HG03460 (cell line): ENCODE data around the gene HDAC4.

ENCODE experiments used
- ATAC-seq: cut with Tn5 transposase; IDR thresholded peaks from one replicate; pipeline ENCODE4 v1.9.1; 2021; ENCODE audit not compliant: unreplicated experiment

HDAC4 gene

DNA sequence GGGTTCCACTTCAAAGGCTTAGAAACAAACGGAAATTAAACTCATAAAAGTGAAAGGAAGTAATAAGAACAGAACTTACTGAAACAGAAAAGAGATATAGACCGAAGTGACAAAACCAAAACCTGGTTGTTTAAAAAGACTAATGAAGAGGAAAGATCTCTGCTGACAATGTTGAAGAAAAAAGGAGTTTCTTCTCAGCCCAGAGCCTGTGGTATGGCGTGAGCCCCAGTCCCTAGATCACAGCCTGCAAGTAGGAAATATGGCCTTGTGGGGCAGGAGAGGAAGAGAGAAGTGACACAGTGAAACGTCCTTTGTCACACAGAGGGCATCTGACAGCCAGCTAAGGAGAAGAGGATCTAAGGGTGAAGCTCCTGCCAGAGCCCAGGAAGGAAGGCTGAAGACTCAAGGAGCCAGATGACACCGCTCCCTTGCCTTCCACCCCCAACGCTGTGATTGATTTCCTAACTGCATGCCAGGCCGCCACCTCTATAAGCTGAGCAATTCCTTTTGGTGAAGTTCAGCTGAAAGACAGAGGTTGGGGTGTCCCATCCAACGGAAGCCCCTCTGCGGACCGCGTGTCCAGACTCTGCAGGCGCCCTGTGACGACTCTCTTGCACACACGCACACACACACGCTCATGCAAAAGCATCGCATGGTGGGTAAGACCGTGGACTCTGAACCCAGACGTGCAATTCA is 141.1 kb downstream of the HDAC4 start:
- ATAC-seq = peak; percentile 54

DNA sequence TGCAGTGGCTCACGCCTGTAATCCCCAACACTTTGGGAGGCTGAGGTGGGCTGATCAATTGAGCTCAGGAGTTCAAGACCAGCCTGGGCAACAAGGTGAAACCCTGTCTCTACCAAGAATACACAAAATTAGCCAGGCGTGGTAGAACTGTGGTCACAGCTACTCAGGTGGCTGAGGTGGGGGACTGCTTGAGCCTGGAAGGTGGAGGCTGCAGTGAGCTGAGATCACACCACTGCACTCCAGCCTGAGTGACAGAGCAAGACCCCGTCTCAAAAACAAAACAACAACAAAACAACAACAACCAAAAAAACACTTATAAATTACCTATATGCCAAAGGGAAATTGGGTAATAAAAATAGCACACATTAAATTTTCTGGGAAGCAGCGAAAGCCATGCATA is 141.6 kb downstream of the HDAC4 start:
- ATAC-seq = peak; percentile 60

DNA sequence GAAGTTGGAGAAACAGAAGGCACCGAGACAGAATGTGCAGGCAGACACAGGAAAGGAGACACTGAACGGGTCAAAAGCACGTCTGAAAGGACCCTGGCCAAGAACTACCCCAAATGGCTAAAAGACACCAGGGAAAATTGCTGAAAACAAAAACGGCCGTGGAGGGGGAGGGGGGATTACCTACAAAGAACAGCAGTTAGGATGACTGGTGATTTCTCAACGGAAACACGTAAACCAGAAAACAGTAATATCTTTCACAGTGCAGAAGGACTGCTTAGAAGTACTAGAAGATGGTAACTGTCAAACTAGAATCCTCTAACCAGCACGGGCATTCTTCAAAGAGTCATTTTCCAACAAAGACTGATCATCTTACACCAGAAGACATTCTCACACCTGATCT is 142.6 kb downstream of the HDAC4 start:
- no peak for ATAC-seq

DNA sequence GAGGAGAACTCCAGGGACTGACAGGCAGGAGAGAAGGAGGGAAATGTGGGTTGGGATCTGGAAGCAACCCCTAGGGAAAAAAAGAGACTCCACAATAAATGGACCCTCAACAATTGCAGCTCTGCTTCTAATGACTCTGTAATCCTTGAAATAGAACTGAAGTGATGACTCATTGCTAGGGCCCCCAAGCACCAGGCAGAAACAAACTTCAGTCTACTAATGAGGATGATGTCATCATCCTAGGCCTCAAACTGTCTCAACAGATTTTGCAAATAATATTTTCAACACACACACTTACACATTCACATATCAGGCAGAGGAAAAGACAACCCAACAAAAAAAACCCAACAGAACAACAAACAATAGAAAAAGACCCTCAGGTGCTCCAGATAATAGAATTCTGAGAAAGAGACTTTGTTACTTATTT is 143.3 kb downstream of the HDAC4 start:
- ATAC-seq = no peak

DNA sequence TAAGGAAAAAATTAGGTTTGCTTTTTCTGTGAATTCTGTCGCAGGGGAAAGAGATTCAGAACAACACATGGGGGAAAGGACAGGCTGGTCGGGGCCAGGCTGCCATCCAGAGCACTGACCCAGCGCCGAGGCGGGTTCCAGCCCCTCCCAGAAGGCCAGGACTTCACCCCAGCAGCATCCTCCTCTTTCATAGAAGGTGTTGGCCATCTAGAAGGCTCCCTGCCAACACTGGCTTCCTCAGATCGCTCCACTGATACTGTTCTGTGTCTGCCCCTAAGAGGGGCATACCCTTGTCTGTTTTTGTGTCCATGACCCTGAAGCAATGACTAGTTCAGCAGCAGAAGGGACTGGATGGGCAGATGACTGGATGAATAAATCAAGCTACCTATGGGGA is 144.5 kb downstream of the HDAC4 start:
- no peak for ATAC-seq

DNA sequence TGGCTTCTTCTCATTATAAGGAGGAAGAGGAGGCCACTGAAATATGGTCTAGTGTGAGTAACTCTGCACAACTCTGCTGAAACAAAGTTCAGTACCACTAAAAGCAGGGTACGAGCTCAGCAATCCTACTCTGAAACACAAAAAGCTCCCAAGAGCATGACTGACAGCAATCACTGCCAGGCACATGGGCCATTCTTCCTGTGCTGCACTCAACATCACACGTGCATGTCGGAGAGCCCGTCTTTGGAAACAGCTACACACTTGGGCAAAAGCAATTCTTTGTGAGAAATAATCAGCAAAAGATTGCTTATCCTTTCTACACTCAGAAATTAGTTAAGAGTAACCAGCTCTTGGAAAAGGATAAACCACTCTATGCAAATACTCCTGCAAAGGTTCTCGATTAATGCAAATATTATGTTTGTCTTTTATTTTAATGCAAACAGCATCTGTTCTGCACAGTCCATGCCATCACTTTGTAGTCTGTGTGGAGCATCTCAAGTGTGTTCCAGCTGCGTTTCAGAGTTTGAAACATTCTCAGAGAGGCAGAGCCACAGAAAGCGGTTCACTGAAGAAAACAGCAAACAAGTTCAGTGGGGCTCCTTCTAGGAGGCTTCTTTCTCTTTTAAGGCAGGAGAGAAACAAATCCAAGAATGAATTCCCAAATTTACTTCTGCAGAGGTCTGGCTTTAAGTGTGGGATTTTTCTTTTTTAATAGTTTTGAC is 145.0 kb downstream of the HDAC4 start:
- ATAC-seq = no peak

DNA sequence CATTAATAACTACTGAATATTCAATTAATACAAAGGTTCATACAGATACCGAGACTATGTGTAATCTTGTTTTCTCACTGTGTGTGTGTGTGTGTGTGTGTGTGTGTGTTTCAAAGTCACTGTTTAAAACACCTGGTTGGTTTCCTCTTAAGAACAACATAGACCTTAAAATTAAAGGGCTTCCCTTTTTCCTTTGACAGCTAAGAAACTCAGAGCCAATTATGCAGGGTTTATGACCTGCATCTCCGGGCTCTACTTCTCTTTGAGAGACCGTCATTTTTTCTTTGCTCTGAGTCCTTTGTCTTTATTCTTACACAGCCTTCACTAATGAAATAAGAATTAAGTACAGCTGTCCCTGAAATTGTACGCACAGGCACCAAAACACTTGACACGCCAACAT is 145.6 kb downstream of the HDAC4 start:
- no peak for ATAC-seq

DNA sequence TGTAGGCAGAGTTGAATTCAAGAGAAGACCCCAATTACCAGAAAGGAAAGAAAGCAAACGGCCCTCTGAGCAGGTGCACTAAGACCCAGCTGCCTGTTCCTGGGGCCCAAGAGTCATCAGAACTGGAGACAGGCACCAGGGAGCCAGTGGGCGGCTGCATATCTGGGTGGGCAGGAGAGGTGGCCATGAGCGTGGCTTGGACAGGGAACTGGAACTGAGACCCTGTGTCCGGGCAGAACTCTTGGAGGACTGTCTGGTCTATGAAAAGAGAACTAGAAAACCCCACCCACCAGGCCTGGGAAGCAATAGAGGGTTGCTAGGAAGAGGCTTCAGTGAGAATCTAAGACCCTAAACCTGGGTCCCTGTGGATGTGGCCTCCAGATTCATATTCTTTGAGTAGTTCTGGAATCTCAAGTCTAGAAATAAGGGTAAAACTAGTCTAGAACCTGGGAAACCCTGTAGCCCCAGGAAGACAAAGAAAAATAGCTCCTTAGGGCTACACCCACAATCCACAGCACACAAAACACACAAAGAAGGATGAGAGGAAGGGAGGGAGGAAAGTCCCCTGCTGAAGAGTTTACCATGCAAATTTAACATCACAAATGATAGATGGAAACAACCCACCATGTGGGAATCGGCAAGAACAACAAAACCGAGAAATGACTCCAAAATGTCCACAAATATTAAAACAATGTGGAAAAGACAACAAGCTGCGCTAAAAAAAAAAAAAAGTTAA is 147.0 kb downstream of the HDAC4 start:
- ATAC-seq = no peak

DNA sequence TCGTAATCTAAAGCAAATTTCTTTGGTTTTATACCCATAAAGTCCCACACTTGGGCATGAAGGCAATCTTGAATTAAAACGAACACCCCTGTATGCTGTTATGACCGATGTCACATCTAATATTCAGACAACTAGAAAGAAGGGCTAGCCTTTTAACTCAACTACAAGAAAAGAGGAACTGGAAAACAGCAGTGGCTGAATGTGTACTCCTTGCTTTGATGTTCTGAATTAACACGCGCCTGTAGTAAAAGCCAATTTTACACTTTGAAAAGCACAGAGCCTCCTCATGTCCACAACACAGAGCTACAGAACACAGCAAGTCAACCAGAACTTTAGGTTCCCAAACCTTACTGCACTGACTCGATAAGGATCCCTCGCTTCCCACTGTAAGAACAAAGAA is 147.6 kb downstream of the HDAC4 start:
- no peak for ATAC-seq

DNA sequence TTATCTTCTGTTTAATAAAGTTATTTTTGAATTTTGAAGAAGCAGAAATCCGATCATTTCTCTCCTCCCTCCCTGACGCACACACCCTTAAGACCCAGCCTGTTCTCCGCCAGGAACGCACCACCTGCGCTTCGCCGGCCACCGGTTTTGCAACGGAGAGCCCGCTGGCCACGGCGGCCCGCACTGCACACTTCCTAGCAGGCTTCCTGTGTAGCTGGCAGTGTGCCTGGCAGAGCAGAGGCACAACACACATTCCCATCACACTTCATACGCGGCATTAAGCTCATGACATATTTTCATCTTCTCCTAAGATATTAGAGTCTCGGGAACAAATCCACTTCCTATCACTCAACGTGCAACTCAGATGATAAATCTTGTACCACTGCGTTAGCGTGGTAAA is 148.0 kb downstream of the HDAC4 start:
- no peak for ATAC-seq

DNA sequence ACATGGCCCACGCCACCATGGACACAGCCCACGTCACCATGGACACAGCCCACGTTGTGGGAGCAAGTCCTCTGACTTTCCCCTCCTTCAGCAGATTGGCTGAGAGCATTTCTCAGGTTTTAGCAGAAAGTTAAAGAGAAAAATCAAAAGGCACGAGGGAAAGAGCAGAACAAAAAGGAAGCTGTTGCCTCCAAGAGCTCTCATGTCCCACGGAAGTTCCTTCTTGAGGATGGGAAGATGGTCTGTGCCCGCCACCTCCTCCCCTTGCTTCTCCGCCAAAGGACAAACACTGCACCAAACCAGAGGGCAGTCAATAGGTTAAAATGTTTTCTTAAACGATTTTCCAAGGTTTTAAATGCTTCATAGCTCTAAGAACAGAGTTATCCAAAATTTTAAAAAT is 148.4 kb downstream of the HDAC4 start:
- no peak for ATAC-seq

DNA sequence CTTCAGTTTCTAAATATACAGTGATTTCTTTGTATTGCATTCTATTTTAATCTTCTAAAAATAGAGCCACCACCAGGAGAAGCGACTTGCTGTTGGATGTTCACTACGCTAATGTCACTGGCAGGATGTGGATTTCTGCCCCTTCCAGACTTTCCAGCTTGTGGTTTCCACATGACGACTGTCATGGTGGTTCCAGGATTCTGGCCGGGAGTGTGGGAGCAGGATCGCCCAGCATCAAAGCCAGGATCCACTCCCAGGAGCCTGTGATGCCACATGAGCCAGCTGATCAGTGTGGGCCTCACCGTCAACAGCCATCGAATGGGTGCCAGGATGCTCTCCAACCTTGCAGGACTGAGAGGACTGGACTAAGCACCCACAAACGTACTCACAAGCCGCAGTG is 148.8 kb downstream of the HDAC4 start:
- no peak for ATAC-seq

DNA sequence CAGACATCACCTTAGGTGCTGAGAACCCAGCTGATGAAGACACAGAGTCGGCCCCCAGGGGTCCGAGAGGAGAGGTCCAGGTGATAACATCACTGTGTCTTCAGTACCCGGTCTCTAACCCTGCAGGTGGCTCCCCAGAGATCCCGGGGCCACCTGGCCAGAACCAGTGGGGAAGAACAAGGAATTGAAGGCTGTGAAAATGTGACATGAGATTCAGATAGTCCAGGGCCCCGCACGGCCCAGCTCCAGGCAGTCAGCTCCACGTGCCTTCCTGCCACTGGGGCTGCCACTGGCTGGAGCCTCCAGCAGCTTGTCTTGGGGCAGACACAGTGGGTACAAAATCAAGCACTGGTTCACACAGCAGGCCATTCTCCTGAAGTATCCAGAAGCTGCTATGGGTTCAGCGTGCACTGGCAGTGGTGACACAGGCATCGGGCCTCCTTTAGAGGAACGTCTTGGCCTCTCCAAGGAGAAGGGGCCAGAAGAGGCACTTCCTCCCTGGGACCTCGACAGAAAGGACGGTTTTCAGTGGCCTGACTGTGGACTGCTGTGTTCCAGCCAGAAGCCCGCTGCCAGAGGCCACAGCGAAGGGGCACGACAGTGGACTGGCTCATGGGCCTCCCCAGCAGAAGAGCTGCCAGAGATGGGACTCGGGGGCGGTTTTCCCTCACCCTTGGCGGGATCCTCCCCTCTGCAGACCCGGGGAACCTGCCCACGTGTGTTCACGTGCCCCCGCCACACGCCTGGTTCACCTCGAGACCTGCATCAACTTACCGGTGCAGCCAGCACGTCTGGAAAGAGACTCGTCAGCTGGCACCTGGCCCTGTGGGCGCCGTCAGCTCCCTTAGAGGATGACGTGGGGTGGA is 150.4 kb downstream of the HDAC4 start:
- no peak for ATAC-seq

DNA sequence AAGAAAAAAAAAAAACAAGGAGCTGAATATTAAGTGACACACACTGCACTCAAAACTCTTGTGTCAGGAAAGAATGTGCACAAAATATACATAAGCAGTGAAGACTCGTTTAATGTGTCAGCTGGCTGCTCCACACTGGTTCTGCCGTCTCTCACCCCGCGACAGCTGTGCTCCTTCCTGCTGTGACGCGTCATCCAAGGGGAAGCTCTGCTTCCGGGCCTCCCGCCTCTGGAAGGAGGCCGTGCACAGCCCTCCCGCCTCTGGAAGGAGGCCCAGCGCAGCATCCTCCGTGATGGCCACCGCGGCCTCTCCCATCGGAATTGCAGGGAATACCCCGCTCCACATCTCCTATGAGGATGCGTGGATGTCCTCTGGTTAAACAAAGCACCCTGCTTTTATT is 151.0 kb downstream of the HDAC4 start:
- ATAC-seq = no peak

DNA sequence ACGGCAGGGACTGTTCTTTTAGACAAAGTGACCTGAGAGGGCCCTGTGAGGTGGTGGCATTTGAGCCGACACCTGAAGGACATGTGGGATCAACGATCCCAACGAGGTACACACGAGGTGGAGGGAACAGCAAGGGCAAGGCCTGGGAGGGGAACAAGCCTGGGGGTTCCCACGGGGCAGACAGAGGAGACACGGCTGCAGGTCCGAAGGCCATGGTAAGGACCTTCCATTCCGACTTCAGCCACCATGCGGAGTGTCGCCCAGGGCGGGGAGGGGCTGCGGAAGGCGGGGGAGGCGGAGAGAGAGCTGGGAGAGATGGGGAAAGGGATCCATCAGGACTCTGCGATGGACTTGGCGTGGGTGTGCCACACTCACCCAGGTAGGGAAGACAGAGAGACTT is 151.8 kb downstream of the HDAC4 start:
- no peak for ATAC-seq

DNA sequence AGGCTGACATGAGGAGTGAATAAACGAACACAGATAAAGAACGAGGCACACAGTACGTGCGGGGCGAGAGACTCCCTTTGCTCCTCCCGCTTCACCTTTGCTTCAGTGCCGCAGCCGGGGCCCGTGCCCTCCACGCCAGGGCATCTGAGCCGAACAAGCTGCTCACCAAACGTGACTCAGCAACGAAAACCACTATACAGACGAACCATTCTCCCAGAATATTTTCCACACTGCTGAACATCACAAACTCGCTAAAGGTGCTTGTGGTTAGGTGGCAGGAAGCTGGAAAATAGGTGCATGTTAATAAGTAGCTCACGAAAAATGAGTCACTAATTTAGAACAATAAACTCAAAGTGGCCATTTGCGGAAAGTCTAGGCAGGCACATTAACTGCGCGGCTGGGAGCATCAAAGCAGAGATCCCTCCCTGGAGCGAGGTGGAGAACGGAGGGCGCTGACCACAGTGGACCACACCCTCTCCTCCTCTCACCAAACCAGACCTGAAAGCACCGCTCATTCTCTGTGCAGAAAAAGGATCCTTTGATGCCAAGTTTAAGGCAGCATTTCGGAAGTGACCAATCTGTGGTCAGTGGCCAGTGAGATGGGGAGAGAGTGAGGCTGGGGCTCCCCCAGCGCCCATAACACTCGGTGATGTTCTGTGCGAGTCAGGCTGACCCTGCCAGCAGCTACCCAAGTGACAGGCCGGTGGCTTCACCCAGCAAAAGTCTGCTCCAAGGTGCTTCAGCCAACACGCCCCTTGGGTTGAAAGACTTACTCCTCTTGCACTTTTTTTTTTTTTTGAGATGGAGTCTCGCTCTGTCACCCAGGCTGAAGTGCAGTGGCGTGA is 153.2 kb downstream of the HDAC4 start:
- ATAC-seq = no peak

DNA sequence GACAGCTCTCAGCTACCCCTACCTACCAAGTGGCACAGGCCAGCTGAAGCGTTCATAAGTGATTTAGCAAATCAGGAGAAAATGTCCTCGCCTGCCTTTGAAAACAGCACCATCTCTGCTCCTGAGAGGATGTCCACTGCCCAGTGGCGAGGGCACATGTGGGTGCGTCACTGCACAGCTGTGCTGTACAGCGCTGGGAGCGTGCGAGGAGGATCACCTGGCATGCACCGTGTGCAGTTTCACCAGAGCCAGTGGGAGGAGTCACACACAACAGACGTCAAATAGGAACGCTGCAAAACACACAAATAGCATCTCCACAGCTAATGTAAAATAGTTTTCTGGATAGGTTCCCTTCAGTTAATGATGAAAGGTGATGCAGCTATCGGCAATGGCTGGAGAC is 154.1 kb downstream of the HDAC4 start:
- ATAC-seq = no peak

DNA sequence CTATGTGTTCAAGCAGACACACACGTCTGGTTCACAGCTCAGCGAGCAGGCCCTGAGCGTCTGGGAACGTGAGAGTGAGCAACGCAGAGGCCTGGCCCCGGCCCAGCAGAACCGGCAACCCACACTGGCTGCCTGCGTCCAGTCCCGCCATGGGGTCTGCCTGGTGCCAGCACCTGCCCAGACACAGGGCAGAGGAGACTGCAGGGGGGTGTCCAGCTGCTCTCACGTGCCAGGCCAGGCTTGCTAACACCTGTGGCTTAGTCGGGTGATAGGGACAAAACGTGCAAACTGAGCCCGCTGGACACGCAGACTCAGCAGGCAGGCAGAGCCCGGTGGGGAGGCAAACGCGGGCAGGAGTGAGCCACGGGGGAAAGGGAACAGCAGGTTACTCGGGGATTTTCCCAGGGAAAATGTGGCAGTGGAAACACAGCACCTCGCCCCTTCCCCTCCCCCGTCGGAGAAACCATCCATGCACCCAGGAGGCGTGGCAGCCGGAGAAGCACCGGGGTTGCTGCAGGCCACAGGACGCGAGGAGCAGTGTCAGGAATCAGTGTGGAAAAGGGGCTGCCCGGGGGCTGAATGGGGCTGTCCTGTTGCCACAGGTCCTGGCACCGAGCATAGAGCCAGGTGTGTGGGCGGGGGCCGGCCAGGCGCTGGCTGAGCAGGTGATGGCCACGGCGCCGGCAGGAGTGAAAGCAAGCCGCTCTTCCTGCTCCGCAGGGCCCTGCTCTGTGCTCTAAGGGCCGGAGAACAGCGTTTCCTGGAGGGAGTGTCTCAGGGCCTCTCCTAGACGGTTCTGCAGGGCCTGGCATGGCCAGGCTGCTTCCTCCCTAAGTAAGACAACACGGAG is 154.7 kb downstream of the HDAC4 start:
- ATAC-seq = no peak

DNA sequence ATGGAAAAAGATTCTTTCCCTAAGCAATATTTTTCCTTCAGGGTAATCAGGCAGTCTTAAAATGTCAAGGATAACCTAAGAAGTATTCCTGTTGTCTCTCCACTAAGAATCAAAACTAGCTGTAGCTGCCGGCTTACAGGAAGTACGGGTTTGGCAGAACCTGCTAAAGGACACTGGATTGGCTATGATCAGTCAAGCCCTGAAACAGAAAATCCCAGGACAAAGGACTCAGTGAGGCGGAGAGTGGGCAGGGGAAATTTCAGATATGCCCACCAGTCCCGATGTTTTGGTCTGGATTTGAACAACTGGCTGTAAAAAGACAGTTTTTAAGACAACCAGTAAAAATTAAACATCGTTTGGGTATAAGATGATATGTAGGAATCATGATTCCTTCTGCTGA is 155.7 kb downstream of the HDAC4 start:
- no peak for ATAC-seq
